Retinal pigment epithelial cell (primary cell): Measurements from ENCODE around the gene THAP12.
A peak's percentile ranks its signal among the peaks of the same experiment; 100 is the strongest.
"Not testable (repeated sequence)": the region's sequence is repeated elsewhere in the genome, so short reads cannot be mapped to it uniquely, and the experiment has no call there.

Source experiments
- DNase-seq: peaks from one replicate; pipeline ENCODE4 v3.0.0-alpha.2; 2010; ENCODE audit warnings: low read depth
- H3K4me3 ChIP-seq: 2 replicates; pipeline ENCODE4 v1.5.1; 2011; ENCODE audit warnings: mild to moderate bottlenecking, low read length, control low read depth, moderate library complexity
- CTCF ChIP-seq: conservative IDR thresholded peaks from 2 replicates; pipeline ENCODE4 v1.5.1; 2011; ENCODE audit warnings: low read depth, low read length, control low read depth, inconsistent platforms

THAP12 gene

DNA sequence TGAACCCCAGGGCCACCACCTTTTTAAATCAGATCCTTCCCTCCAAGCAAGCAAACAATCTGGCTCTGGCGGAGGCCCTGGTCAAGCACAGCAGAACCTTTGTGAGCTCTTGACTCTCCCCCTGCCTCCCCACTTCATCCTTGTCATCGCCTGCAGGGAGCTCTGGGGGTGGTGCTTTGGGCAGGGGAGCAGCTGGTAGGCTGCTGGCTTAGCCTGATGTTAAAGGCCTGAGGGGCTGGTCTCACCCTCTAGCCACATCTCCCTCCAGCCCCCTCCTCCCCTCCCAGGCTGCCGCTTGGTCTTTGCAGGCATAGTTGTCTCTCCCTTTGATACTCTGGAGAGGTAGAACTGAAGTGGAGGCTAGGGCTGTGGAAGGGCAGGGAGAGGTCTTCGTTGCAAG is 50.9 kb downstream of the THAP12 start:
- DNase-seq, result no peak
- no peak overlapping the region for H3K4me3 ChIP-seq
- no peak for TF ChIP-seq CTCF

DNA sequence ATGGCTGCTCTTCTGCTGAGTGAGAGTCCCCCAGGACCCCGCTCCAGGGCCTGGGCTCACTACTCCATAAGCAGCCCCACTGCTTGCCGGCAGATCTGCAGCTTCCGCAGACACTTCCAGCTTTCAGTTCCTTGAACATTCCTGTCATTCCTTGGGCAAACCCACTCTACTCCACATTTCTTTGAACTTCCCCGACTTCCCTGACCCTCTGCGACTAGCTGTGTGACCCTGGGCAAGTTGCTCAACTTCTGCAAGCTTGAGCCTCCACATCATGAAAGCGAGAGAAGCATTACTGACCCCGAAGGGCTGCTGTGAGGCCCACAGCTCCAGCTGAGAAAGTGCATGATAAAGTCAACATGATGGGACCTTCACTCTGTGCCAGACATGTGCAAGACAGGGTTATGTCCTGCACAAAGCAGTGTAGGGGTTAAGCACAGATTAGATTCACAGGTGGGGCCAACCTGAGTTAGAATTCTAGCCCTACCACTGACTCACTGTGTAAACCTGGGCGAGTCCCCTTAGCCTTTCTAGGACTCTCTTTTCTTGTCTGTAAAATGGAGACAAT is 51.8 kb downstream of the THAP12 start:
- TF ChIP-seq CTCF, result no peak
- peak; percentile 41 for DNase-seq
- H3K4me3 ChIP-seq, result no peak overlapping the region

GRCh38 chr11:76327756-76328388 is 53.1 kb downstream of the THAP12 start:
- H3K4me3 ChIP-seq, result no peak overlapping the region
- DNase-seq, result no peak
- no peak for TF ChIP-seq CTCF

DNA sequence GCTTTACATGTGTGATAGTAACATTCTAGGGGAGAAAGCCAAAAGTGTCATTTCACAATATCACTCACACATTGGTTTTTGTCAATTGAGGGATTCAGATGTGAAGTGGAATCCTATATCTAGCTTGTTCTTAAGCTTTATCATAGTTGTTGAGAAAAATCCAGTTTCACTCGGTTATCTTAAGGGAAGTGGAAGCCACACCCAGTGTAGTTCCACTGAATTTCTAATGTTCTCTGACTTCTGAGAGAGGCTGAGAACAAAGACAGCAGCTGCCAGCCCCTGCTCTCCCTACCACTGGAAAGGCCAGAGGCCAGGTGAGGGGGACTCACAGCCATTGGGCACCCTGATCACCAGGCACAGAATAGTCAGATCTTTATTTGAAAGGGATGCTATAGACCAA is 53.7 kb downstream of the THAP12 start:
- TF ChIP-seq CTCF, result no peak
- no peak for DNase-seq
- no peak overlapping the region for H3K4me3 ChIP-seq

DNA sequence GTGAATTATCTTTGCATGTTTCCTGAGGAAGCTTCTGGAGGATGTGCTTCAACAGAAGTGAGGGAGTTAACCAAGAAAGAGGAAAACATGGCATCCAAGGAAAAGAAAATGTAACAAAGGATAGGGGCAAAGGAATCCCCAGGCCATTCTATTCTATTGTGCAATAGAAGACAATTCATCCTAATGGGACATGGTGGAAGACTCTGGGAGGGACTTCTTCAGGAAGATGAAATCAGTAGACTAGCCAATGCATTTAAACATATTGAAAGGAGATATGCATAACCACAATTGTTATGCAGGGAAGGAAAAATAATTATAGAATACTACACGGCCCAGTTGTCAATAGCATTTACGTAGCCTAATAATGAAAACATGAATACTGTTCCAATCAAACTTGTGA is 55.7 kb downstream of the THAP12 start:
- DNase-seq, result no peak
- TF ChIP-seq CTCF, result no peak
- no peak overlapping the region for H3K4me3 ChIP-seq

DNA sequence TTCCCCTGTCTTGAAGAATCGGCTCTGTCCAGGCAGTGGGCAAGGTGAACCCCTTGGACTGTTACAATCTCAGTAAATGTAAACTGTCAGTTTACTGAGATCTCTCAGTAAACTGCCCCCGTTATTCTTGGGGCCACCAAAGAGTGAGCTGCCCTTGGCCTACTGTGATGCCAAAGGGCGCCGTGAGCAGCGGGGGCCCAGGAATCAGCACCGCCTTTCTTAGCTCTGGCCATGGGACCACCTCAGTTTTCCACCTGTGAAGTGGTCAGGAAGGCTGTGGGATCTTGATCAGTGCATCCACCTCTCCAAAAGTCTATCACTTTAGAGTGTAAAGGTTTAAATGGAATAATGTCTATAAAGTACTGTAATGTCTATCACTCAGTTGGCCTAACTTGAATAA is 57.1 kb downstream of the THAP12 start:
- no peak overlapping the region for H3K4me3 ChIP-seq

DNA sequence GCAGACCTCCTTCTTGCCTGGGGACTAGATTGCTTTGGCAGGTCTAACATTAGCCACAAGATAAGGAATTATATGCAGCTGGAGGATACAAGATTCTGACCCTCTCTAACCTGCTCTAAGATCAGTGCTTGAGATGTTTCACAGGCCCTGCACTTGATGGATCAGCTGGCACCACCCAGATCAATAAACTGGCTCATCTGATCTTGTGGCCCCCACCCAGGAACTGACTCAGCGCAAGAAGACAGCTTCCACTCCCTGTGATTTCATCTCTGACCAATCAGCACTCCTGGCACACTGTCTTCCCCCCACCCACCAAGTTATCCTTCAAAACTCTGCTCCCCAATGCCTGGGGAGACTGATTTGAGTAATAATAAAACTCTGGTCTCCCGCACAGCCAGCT is 57.6 kb downstream of the THAP12 start:
- DNase-seq, result not testable (repeated sequence)

More for the DNA sequence above, 57.1 kb downstream of the THAP12 start:
- TF ChIP-seq CTCF, result no peak
- DNase-seq, result no peak

More for the DNA sequence above, 57.6 kb downstream of the THAP12 start:
- not testable (repeated sequence) for H3K4me3 ChIP-seq
